HEK293 (cell line): Measurements from ENCODE around the gene ADPRHL1.

Experiments
- SP2 ChIP-seq: fragments of 450-650 bp; formaldehyde crosslinking; IDR thresholded peaks from 2 replicates; pipeline ENCODE4 v1.5.1; 2016; ENCODE audit warnings: missing biosample characterization, missing genetic modification characterization
- ZNF114 ChIP-seq: fragments of 450-650 bp; formaldehyde crosslinking; IDR thresholded peaks from 2 replicates; pipeline ENCODE4 v1.5.0; 2017; ENCODE audit warnings: missing biosample characterization, missing genetic modification characterization
- ZNF121 ChIP-seq: fragments of 450-650 bp; formaldehyde crosslinking; IDR thresholded peaks from 2 replicates; pipeline ENCODE4 v1.5.1; 2016; ENCODE audit warnings: missing biosample characterization, missing genetic modification characterization
- ZNF138 ChIP-seq: fragments of 450-650 bp; formaldehyde crosslinking; IDR thresholded peaks from 2 replicates; pipeline ENCODE4 v1.5.1; 2016; ENCODE audit warnings: missing biosample characterization, missing genetic modification characterization, borderline replicate concordance
- ZNF2 ChIP-seq: fragments of 450-650 bp; formaldehyde crosslinking; IDR thresholded peaks from 2 replicates; pipeline ENCODE4 v1.5.1; 2016; ENCODE audit warnings: missing biosample characterization, missing genetic modification characterization
- ZNF24 ChIP-seq: fragments of 450-650 bp; formaldehyde crosslinking; IDR thresholded peaks from 2 replicates; pipeline ENCODE4 v1.5.1; 2016; ENCODE audit warnings: missing biosample characterization, missing genetic modification characterization
- ZNF302 ChIP-seq: fragments of 450-650 bp; formaldehyde crosslinking; IDR thresholded peaks from 2 replicates; pipeline ENCODE4 v1.5.1; 2016; ENCODE audit warnings: missing biosample characterization, missing genetic modification characterization, low read depth
- ZNF341 ChIP-seq: fragments of 450-650 bp; formaldehyde crosslinking; IDR thresholded peaks from 2 replicates; pipeline ENCODE4; 2016; ENCODE audit warnings: low read depth, missing biosample characterization, missing genetic modification characterization
- ZNF544 ChIP-seq: fragments of 450-650 bp; formaldehyde crosslinking; IDR thresholded peaks from 2 replicates; pipeline ENCODE4 v1.5.0; 2017; ENCODE audit warnings: missing biosample characterization, missing genetic modification characterization
- ZNF610 ChIP-seq: fragments of 450-650 bp; formaldehyde crosslinking; IDR thresholded peaks from 2 replicates; pipeline ENCODE4 v1.5.1; 2016; ENCODE audit warnings: missing biosample characterization, missing genetic modification characterization, borderline replicate concordance
- ZSCAN23 ChIP-seq: fragments of 450-650 bp; formaldehyde crosslinking; IDR thresholded peaks from 2 replicates; pipeline ENCODE4 v1.5.1; 2016; ENCODE audit warnings: missing biosample characterization, missing genetic modification characterization
- TF ChIP-seq, protein P1 (sequence below): fragments of 450-650 bp; formaldehyde crosslinking; IDR thresholded peaks from 2 replicates; pipeline ENCODE4 v1.5.1; 2016; ENCODE audit warnings: missing biosample characterization, missing genetic modification characterization
- TF ChIP-seq, protein P2 (sequence below): fragments of 450-650 bp; formaldehyde crosslinking; IDR thresholded peaks from 2 replicates; pipeline ENCODE4 v1.5.1; 2016; ENCODE audit warnings: missing biosample characterization, missing genetic modification characterization
- TF ChIP-seq, protein P3 (sequence below): fragments of 450-650 bp; formaldehyde crosslinking; IDR thresholded peaks from 2 replicates; pipeline ENCODE4 v1.5.1; 2016; ENCODE audit warnings: missing biosample characterization, missing genetic modification characterization

DNA sequence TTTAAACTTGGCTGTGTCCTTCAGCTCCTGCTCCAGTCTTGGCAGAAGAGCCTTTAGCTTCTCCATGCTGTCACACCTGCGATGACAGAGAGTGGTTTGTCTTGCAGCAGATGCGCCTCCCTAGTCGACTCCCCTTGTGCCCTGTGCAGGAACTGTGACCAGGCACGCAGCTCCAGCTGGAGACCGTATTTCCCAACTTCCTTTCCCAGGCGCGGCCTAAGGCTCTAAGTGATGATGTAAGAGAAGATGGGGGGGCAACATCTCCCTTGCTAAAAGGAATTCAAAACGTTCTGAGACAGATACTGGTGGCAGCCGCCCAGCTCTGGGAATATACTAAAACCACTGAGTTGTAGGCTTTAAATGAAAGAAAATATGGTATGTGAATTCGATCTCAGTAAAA lies 20.9 kb upstream of the ADPRHL1 start:
- TF ChIP-seq ZNF138 (tag by site-specific recombination) (no peak), ZNF341 (no peak), ZNF302 (tag by site-specific recombination) (no peak), ZNF121 (tag by site-specific recombination) (no peak), ZNF114 (tag by site-specific recombination) (no peak), ZNF544 (tag by site-specific recombination) (no peak), SP2 (no peak), ZNF24 (no peak), ZNF610 (tag by site-specific recombination) (no peak), ZSCAN23 (tag by site-specific recombination) (no peak), ZNF2 (tag by site-specific recombination) (no peak)
- TF ChIP-seq, protein P1, sequence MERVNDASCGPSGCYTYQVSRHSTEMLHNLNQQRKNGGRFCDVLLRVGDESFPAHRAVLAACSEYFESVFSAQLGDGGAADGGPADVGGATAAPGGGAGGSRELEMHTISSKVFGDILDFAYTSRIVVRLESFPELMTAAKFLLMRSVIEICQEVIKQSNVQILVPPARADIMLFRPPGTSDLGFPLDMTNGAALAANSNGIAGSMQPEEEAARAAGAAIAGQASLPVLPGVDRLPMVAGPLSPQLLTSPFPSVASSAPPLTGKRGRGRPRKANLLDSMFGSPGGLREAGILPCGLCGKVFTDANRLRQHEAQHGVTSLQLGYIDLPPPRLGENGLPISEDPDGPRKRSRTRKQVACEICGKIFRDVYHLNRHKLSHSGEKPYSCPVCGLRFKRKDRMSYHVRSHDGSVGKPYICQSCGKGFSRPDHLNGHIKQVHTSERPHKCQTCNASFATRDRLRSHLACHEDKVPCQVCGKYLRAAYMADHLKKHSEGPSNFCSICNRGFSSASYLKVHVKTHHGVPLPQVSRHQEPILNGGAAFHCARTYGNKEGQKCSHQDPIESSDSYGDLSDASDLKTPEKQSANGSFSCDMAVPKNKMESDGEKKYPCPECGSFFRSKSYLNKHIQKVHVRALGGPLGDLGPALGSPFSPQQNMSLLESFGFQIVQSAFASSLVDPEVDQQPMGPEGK: no peak
- TF ChIP-seq, protein P2, sequence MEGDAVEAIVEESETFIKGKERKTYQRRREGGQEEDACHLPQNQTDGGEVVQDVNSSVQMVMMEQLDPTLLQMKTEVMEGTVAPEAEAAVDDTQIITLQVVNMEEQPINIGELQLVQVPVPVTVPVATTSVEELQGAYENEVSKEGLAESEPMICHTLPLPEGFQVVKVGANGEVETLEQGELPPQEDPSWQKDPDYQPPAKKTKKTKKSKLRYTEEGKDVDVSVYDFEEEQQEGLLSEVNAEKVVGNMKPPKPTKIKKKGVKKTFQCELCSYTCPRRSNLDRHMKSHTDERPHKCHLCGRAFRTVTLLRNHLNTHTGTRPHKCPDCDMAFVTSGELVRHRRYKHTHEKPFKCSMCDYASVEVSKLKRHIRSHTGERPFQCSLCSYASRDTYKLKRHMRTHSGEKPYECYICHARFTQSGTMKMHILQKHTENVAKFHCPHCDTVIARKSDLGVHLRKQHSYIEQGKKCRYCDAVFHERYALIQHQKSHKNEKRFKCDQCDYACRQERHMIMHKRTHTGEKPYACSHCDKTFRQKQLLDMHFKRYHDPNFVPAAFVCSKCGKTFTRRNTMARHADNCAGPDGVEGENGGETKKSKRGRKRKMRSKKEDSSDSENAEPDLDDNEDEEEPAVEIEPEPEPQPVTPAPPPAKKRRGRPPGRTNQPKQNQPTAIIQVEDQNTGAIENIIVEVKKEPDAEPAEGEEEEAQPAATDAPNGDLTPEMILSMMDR: no peak
- TF ChIP-seq, protein P3, sequence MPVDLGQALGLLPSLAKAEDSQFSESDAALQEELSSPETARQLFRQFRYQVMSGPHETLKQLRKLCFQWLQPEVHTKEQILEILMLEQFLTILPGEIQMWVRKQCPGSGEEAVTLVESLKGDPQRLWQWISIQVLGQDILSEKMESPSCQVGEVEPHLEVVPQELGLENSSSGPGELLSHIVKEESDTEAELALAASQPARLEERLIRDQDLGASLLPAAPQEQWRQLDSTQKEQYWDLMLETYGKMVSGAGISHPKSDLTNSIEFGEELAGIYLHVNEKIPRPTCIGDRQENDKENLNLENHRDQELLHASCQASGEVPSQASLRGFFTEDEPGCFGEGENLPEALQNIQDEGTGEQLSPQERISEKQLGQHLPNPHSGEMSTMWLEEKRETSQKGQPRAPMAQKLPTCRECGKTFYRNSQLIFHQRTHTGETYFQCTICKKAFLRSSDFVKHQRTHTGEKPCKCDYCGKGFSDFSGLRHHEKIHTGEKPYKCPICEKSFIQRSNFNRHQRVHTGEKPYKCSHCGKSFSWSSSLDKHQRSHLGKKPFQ (tag by site-specific recombination): no peak
